Inflammatory macrophage treated with lipopolysaccharide for 1 hour (primary cell): ENCODE measurements around the gene AGPAT4.
A peak's percentile ranks its signal among the peaks of the same experiment; 100 is the strongest.
"Not testable (repeated sequence)": the region's sequence is repeated elsewhere in the genome, so short reads cannot be mapped to it uniquely, and the experiment has no call there.

Experiments used
- DNase-seq, 2 donors: peaks; one replicate each; pipeline ENCODE4 v3.0.0-alpha.2; 2020 to 2022

The AGPAT4 gene

GRCh38 chr6:161136655-161137054 lies 137.2 kb downstream of the AGPAT4 start:
- DNase-seq, result no peak

- DNase-seq, result peak; percentile 49 to 67
Observed at GRCh38 chr6:161135695-161136591, 137.9 kb downstream of the AGPAT4 start.

GRCh38 chr6:161134550-161135298 lies 139.1 kb downstream of the AGPAT4 start:
- no peak for DNase-seq

- no peak for DNase-seq
Observed at GRCh38 chr6:161133963-161134362, 139.9 kb downstream of the AGPAT4 start.

- DNase-seq, result no peak
Observed at GRCh38 chr6:161132384-161132783, 141.5 kb downstream of the AGPAT4 start.

GRCh38 chr6:161130967-161131766 lies 142.7 kb downstream of the AGPAT4 start:
- peak; percentile 59 to 63 for DNase-seq

GRCh38 chr6:161130541-161130940 lies 143.3 kb downstream of the AGPAT4 start:
- DNase-seq, result no peak

GRCh38 chr6:161128680-161129196 lies 145.1 kb downstream of the AGPAT4 start:
- DNase-seq, result peak; percentile 75 to 77

GRCh38 chr6:161128230-161128629 lies 145.6 kb downstream of the AGPAT4 start:
- DNase-seq, result no peak

GRCh38 chr6:161127071-161127740 lies 146.7 kb downstream of the AGPAT4 start:
- no peak for DNase-seq

GRCh38 chr6:161125591-161125990 lies 148.3 kb downstream of the AGPAT4 start:
- no peak for DNase-seq

- DNase-seq, result not testable (repeated sequence)
Observed at GRCh38 chr6:161123319-161123718, 150.5 kb downstream of the AGPAT4 start.

- DNase-seq, result no peak
Observed at GRCh38 chr6:161117942-161118341, 155.9 kb downstream of the AGPAT4 start.

- peak; percentile 96 to 97 for DNase-seq
Observed at GRCh38 chr6:161117308-161117707, 156.6 kb downstream of the AGPAT4 start.

GRCh38 chr6:161116554-161116953 lies 157.3 kb downstream of the AGPAT4 start:
- DNase-seq, result no peak

- DNase-seq, result no peak
Observed at GRCh38 chr6:161115468-161115867, 158.4 kb downstream of the AGPAT4 start.

- peak; percentile 49 to 50 for DNase-seq
Observed at GRCh38 chr6:161111261-161111660, 162.6 kb downstream of the AGPAT4 start.

GRCh38 chr6:161110028-161110779 lies 163.7 kb downstream of the AGPAT4 start:
- peak in 1 of 2 donors; percentile 29 for DNase-seq

GRCh38 chr6:161109366-161109765 lies 164.5 kb downstream of the AGPAT4 start:
- no peak for DNase-seq

- DNase-seq, result peak; percentile 94 to 99
Observed at GRCh38 chr6:161108916-161109315, 164.9 kb downstream of the AGPAT4 start.
